B cell (primary cell): Measurements from ENCODE around the gene LENEP.

Experiments used
- CTCF ChIP-seq: fragments of 200-600 bp; IDR thresholded peaks from one replicate; pipeline ENCODE4 v1.8.0; 2022; ENCODE audit warnings: antibody characterized with exemption, mild to moderate bottlenecking
- EZH2 ChIP-seq: IDR thresholded peaks from 2 replicates; pipeline ENCODE4 v1.6.1; 2012; ENCODE audit warnings: borderline replicate concordance, low read depth, mild to moderate bottlenecking, moderate library complexity, low read length; ENCODE audit not compliant: insufficient read depth, poor library complexity, severe bottlenecking

- no peak for TF ChIP-seq CTCF
- TF ChIP-seq EZH2 = no peak
Measured at GRCh38 chr1:154987326-154987725, 6.1 kb upstream of the LENEP start.
